OCI-LY1 (cell line): ENCODE measurements around the gene IPCEF1.

Experiments
- H2AFZ ChIP-seq: fragments of 200-600 bp; sonication (generic), shearing (Covaris generic); 2 replicates; pipeline ENCODE4 v1.6.0; 2014; ENCODE audit warnings: antibody characterized with exemption, mild to moderate bottlenecking, low read length
- H3F3A ChIP-seq: fragments of 200-600 bp; sonication (generic), shearing (Covaris generic); 2 replicates; pipeline ENCODE4 v1.6.0; 2014; ENCODE audit warnings: mild to moderate bottlenecking, antibody characterized with exemption, low read length, moderate library complexity; ENCODE audit not compliant: insufficient read depth
- H3K27ac ChIP-seq: fragments of 200-600 bp; sonication (generic); 2 replicates; pipeline ENCODE4 v1.5.1; 2014; ENCODE audit warnings: low read length, mixed run types, mild to moderate bottlenecking, low read depth; ENCODE audit not compliant: poor library complexity, severe bottlenecking
- H3K27me3 ChIP-seq: fragments of 200-600 bp; sonication (generic); 2 replicates; pipeline ENCODE4 v1.6.0; 2014; ENCODE audit warnings: antibody characterized with exemption, mild to moderate bottlenecking, low read length, moderate library complexity; ENCODE audit not compliant: insufficient read depth
- H3K36me3 ChIP-seq: fragments of 200-600 bp; sonication (generic); 2 replicates; pipeline ENCODE4 v1.6.1; 2014; ENCODE audit warnings: mild to moderate bottlenecking, antibody characterized with exemption, low read length, moderate library complexity, mixed read lengths; ENCODE audit not compliant: insufficient read depth
- H3K4me1 ChIP-seq: fragments of 200-600 bp; sonication (generic); 2 replicates; pipeline ENCODE4 v1.5.1; 2014; ENCODE audit warnings: mild to moderate bottlenecking, low read length, moderate library complexity; ENCODE audit not compliant: insufficient read depth, severe bottlenecking
- H3K4me2 ChIP-seq: fragments of 200-600 bp; sonication (generic), shearing (Covaris generic); 2 replicates; pipeline ENCODE4 v1.6.1; 2014; ENCODE audit warnings: low read length
- H3K4me3 ChIP-seq: fragments of 200-600 bp; sonication (generic); 2 replicates; pipeline ENCODE4 v1.5.1; 2014; ENCODE audit warnings: low read length, low read depth, mild to moderate bottlenecking, mixed read lengths; ENCODE audit not compliant: poor library complexity, severe bottlenecking
- H3K79me2 ChIP-seq: fragments of 200-600 bp; shearing (Covaris generic); 2 replicates; pipeline ENCODE4 v1.6.1; 2016; ENCODE audit warnings: mixed run types, low read length, mixed read lengths; ENCODE audit not compliant: insufficient read depth
- H3K9ac ChIP-seq: fragments of 200-600 bp; sonication (generic), shearing (Covaris generic); 2 replicates; pipeline ENCODE4 v1.6.1; 2014; ENCODE audit warnings: mild to moderate bottlenecking, low read length, mixed read lengths
- H3K9me2 ChIP-seq: fragments of 200-600 bp; sonication (generic), shearing (Covaris generic); 2 replicates; pipeline ENCODE4 v1.6.1; 2014; ENCODE audit warnings: low read depth, mild to moderate bottlenecking, low read length, mixed read lengths
- H3K9me3 ChIP-seq: fragments of 200-600 bp; shearing (Covaris generic); 2 replicates; pipeline ENCODE4 v1.6.1; 2014; ENCODE audit warnings: low read length, mixed read lengths
- H4K20me1 ChIP-seq: fragments of 200-600 bp; sonication (generic), shearing (Covaris generic); 2 replicates; pipeline ENCODE4 v1.6.0; 2016; ENCODE audit warnings: mild to moderate bottlenecking, low read length; ENCODE audit not compliant: insufficient read depth
- EZH2 ChIP-seq: fragments of 200-600 bp; sonication (generic), shearing (Covaris generic); IDR thresholded peaks from 2 replicates; pipeline ENCODE4 v1.8.0; 2017; ENCODE audit warnings: borderline replicate concordance, mixed run types, mild to moderate bottlenecking, antibody characterized with exemption, low read length, moderate library complexity, mixed read lengths
- TF ChIP-seq, protein P1 (sequence below): fragments of 200-600 bp; sonication (generic), shearing (Covaris generic); IDR thresholded peaks from 2 replicates; pipeline ENCODE4 v1.5.1; 2017; ENCODE audit warnings: mild to moderate bottlenecking, antibody characterized with exemption, low read length, moderate library complexity, mixed read lengths

Gene IPCEF1

DNA sequence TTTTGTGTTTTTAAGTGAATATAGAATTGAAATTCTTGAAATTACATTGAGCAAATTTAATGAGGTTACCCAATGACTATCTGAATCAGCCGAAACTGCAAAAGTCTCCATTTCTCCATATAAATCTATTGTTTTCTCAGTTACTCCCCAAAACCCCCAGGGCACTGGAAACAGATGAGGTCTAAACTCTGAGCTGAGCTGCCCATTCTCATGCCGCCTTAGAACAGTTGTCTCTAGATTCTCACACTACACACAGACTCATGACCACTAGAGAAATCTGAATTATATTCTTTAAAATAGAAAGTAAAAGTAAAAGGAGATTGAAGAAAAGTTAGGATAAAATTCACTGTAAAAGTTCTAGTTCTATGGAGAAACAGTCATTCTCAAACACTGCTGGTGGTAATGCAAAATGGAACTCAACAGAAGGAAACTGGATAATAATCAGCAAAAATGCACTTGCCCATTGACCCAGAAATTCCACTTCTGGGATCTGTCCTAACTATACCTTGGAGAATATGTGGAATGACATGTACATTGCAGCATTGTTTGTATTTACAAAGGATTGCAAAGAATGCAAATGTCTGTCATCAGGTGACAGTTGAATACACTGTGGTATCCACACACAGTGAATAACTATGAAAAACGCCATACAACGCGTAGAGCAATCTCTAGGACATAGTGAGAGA, 125.5 kb downstream of the IPCEF1 start:
- H4K20me1 ChIP-seq, result no peaks in the 10 kb centered on the region
- H3K9ac ChIP-seq, result no peak overlapping the region
- no peak overlapping the region for H3K27ac ChIP-seq
- no peak overlapping the region for H3K4me3 ChIP-seq
- no peaks in the 10 kb centered on the region for H3K36me3 ChIP-seq
- TF ChIP-seq, protein P1, sequence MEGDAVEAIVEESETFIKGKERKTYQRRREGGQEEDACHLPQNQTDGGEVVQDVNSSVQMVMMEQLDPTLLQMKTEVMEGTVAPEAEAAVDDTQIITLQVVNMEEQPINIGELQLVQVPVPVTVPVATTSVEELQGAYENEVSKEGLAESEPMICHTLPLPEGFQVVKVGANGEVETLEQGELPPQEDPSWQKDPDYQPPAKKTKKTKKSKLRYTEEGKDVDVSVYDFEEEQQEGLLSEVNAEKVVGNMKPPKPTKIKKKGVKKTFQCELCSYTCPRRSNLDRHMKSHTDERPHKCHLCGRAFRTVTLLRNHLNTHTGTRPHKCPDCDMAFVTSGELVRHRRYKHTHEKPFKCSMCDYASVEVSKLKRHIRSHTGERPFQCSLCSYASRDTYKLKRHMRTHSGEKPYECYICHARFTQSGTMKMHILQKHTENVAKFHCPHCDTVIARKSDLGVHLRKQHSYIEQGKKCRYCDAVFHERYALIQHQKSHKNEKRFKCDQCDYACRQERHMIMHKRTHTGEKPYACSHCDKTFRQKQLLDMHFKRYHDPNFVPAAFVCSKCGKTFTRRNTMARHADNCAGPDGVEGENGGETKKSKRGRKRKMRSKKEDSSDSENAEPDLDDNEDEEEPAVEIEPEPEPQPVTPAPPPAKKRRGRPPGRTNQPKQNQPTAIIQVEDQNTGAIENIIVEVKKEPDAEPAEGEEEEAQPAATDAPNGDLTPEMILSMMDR, result no peak
- TF ChIP-seq EZH2, result no peak
- no peaks in the 10 kb centered on the region for H3K27me3 ChIP-seq
- no peaks in the 10 kb centered on the region for H3K4me1 ChIP-seq
- H3K9me3 ChIP-seq, result no peaks in the 10 kb centered on the region
- H3K4me2 ChIP-seq, result no peak overlapping the region
- H2AFZ ChIP-seq, result no peak overlapping the region
- no peaks in the 10 kb centered on the region for H3K9me2 ChIP-seq
- no peaks in the 10 kb centered on the region for H3K79me2 ChIP-seq
- H3F3A ChIP-seq, result no peaks in the 10 kb centered on the region

DNA sequence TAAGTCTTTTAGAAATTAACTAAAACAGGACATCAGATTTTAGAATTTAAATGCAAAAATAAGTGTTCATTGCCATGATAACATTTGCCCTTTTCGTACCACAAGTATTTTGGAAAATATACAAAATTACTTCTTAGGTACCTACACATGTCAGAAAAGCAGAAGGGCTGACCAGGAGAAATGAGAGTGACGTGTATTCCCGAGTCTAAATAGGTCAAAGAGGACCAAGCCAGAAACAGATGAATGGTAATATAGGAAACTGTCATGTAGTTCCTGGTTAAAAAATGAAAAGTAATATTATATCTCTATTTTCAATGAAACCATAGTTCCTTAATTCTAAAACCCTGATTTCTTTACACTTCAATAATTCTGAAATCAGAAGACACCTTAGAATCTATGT, 126.2 kb downstream of the IPCEF1 start:
- Histone ChIP-seq H3K4me1 (no peaks in the 10 kb centered on the region), H3K27me3 (no peaks in the 10 kb centered on the region), H3K79me2 (no peaks in the 10 kb centered on the region), H3K9me3 (no peaks in the 10 kb centered on the region), H3K36me3 (no peaks in the 10 kb centered on the region), H3K4me2 (no peak overlapping the region), H2AFZ (no peak overlapping the region), H3K4me3 (no peak overlapping the region), H3K27ac (no peak overlapping the region), H4K20me1 (no peaks in the 10 kb centered on the region), H3F3A (no peaks in the 10 kb centered on the region), H3K9ac (no peak overlapping the region), H3K9me2 (no peaks in the 10 kb centered on the region)
- TF ChIP-seq, protein P1, result no peak
- TF ChIP-seq EZH2, result no peak

DNA sequence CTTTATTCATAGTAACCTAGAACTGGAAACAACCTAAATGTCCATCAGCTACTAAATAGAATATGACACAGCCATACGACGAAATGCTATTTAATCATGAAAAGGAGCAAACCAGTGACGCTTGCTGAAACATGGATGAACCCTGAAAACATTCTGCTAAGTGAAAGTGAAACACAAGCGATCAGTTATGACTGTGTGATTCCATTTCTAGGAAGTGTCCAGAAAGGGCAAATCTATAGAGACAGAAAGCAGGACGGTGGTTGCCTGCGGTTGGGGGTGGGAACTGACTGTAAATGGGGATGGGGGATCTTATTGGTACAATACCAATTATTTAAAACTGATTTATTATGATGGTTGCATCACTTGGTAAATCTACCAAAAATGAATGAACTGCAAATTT, 126.8 kb downstream of the IPCEF1 start:
- H3K4me2 ChIP-seq, result 0 out of 2 replicates have a peak overlapping the region, but pooled peaks have one; percentile 34
- H3K9me3 ChIP-seq, result no peaks in the 10 kb centered on the region
- H2AFZ ChIP-seq, result no peak overlapping the region
- H3K79me2 ChIP-seq, result no peaks in the 10 kb centered on the region
- no peaks in the 10 kb centered on the region for H3K27me3 ChIP-seq
- H3K36me3 ChIP-seq, result no peaks in the 10 kb centered on the region
- no peak overlapping the region for H3K9ac ChIP-seq
- no peaks in the 10 kb centered on the region for H3F3A ChIP-seq
- no peaks in the 10 kb centered on the region for H3K4me1 ChIP-seq
- H3K9me2 ChIP-seq, result no peaks in the 10 kb centered on the region
- H3K4me3 ChIP-seq, result no peak overlapping the region
- H4K20me1 ChIP-seq, result no peaks in the 10 kb centered on the region
- TF ChIP-seq EZH2, result no peak
- TF ChIP-seq, protein P1, result no peak
- H3K27ac ChIP-seq, result no peak overlapping the region
